Effector memory CD4-positive, alpha-beta T cell (primary cell): ENCODE measurements around the gene SERINC3.

Experiments used
- DNase-seq, 3 donors: peaks; one replicate each; pipeline ENCODE4 v3.0.0-alpha.2; 2020
- H3K27ac ChIP-seq: 2 replicates; pipeline ENCODE4 v1.7.0; 2013; ENCODE audit warnings: mild to moderate bottlenecking, low read length, moderate library complexity; ENCODE audit not compliant: insufficient read depth, poor library complexity, severe bottlenecking
- H3K27me3 ChIP-seq: replicated peaks from 2 replicates; pipeline ENCODE4 v1.7.0; 2013; ENCODE audit warnings: mild to moderate bottlenecking, low read length; ENCODE audit not compliant: insufficient read depth, control insufficient read depth, poor library complexity, severe bottlenecking
- H3K36me3 ChIP-seq: 2 replicates; pipeline ENCODE4 v1.7.0; 2013; ENCODE audit warnings: mild to moderate bottlenecking, low read length, moderate library complexity; ENCODE audit not compliant: control insufficient read depth, insufficient read depth
- H3K4me1 ChIP-seq: 2 replicates; pipeline ENCODE4 v1.7.0; 2013; ENCODE audit warnings: low read length, mild to moderate bottlenecking; ENCODE audit not compliant: control insufficient read depth, insufficient read depth, poor library complexity, severe bottlenecking
- H3K4me3 ChIP-seq: 2 replicates; pipeline ENCODE4 v1.7.0; 2013; ENCODE audit warnings: low read length, low read depth, mild to moderate bottlenecking; ENCODE audit not compliant: insufficient read depth, poor library complexity, severe bottlenecking
- H3K9me3 ChIP-seq: 2 replicates; pipeline ENCODE4 v1.7.0; 2013; ENCODE audit warnings: mild to moderate bottlenecking, low read length, moderate library complexity; ENCODE audit not compliant: control insufficient read depth

SERINC3 gene

DNA sequence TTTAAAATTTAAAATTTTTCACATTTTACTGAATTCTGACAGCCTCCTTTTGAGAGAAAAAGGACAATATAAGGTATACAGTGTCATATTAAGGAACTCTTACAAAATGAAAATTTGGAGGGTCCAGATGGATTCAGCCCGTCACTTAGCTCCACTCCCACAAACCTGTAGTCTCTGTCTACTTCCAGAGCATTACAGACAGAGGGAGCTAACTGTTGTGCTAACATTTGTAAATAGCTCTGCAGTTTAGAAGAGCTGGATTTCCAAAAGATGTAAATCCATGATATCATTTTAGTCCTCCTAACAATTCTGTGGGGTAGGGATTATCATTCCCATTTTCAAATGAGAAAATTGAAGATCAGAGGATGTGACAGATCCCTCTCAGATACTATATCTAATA is 16.1 kb upstream of the SERINC3 start:
- Histone ChIP-seq H3K36me3 (no peaks in the 10 kb centered on the region), H3K4me1 (no peaks in the 10 kb centered on the region), H3K27me3 (no peaks in the 10 kb centered on the region), H3K27ac (no peak overlapping the region), H3K4me3 (no peak overlapping the region), H3K9me3 (no peaks in the 10 kb centered on the region)
- DNase-seq = no peak

DNA sequence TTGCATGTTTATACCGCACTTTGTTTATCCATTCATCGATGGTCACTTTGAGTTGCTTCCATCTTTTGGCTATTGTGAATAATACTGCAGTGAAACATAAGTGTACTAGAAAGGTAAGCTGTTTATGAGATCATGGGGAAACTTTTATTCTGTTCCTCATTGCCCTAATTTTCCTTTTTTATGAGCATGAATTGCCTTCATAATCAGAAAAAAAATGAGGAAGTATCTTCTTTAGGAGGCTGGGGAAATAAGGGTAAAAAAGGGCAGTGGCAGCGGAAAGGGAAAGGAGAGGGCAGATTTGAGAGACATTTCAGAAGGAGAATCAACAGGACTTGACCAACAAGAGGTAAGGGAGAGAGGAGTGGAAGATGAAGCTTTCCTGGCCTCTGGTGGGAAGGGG is 14.3 kb upstream of the SERINC3 start:
- Histone ChIP-seq H3K27ac (no peak overlapping the region), H3K4me3 (no peak overlapping the region), H3K9me3 (no peaks in the 10 kb centered on the region), H3K36me3 (no peaks in the 10 kb centered on the region), H3K27me3 (no peaks in the 10 kb centered on the region), H3K4me1 (peaks cover 14% of the 10 kb centered on the region)
- no peak for DNase-seq

DNA sequence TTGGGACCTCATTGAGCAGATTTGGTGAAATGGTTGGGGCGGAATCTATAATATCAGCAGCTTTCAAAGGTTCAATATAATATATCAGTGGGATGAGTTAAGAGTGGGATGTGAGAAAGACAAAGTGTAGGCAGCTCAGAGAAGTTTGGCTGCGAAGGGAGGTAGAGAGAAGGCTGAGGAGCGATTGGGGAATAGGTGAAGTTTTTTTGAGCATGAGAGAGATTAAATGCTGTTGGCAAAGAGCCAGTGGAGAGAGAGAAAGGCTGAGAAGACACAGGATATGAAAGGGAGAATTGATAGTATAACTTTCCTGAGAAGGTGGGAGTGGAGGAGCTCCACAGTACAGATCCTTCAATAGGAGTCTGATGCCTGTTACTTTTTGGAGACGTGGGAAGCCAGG is 12.1 kb upstream of the SERINC3 start:
- Histone ChIP-seq H3K4me1 (peaks cover 15% of the 10 kb centered on the region), H3K27ac (no peak overlapping the region), H3K4me3 (no peak overlapping the region), H3K36me3 (no peaks in the 10 kb centered on the region), H3K27me3 (no peaks in the 10 kb centered on the region), H3K9me3 (no peaks in the 10 kb centered on the region)
- DNase-seq = no peak

DNA sequence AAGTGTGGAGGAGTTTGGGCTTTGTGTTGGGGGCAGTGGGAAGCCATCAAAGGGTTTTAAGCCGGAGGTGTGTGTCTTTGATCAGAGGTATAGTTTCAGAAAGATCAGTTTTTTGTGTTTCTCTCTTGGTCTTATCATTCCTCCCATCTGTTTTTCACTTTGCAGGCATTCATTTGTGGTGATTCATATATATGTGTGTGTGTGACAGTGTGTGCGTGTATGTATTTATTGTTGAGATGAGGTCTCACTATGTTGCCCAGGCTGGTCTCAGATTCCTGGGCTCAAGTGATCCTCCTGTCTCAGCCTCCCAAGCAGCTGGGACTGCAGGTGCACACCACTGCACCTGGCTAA is 11.1 kb upstream of the SERINC3 start:
- no peak for DNase-seq
- Histone ChIP-seq H3K4me3 (no peak overlapping the region), H3K27me3 (no peaks in the 10 kb centered on the region), H3K9me3 (no peaks in the 10 kb centered on the region), H3K4me1 (peaks cover 15% of the 10 kb centered on the region), H3K36me3 (no peaks in the 10 kb centered on the region), H3K27ac (no peak overlapping the region)

DNA sequence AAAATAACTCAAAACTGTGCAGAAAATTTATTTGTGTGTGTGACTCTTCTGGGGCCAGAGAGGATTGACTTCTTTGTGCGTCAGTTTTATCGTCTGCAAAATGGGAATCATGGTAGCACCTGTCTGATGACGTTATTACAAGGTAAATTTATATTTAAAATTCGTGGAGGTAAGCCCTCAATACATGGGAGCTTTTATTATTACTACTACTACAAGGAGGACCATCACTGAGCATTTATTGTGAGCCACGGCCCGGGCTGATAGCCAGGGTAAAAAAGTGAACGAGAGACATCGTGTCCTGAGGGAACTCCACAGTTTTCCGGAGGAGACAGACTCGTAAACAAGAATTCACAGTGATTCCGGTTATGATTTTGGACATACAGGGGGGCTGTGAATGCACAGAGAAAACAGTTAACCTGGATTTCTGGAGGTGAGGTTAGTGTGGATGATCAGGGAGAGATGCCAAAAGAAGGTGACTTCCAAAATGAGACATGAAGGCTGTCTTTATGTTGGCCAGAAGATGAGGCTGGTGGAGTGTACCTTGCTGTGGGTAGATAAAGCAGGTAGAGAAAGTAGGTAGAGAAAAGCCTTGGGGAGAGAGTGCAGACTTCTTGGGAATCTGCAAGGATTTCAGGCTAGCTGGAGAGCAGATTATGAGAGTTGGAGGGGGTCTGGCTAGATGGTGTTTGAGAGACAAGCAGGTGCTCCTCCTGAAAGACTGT is 10.6 kb upstream of the SERINC3 start:
- DNase-seq = no peak
- no peaks in the 10 kb centered on the region for H3K9me3 ChIP-seq
- no peaks in the 10 kb centered on the region for H3K27me3 ChIP-seq
- H3K4me3 ChIP-seq = peak overlapping the region; percentile 67
- H3K36me3 ChIP-seq = no peaks in the 10 kb centered on the region
- peak overlapping the region; percentile 35 for H3K27ac ChIP-seq
- H3K4me1 ChIP-seq = peaks cover 15% of the 10 kb centered on the region

DNA sequence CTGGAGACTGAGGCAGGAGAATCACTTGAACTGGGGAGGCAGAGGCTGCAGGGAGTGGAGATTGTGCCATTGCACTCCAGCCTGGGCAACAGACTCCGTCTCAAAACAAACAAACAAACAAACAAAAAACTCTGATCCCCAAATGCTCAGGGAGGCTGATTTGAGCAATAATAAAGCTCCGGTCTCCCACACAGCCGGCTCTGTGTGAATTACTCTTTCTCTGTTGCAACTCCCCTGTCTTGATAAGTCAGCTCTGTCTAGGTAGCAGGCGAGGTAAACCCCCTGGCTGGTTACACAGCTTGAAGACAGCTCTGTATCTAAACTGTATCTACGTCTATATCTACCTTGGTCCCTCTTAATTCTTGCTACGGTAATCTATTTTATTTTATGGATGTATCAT is 6.4 kb upstream of the SERINC3 start:
- H3K36me3 ChIP-seq = no peaks in the 10 kb centered on the region
- DNase-seq = no peak
- H3K27me3 ChIP-seq = no peaks in the 10 kb centered on the region
- no peaks in the 10 kb centered on the region for H3K9me3 ChIP-seq
- peaks cover 15% of the 10 kb centered on the region for H3K4me1 ChIP-seq
- H3K27ac ChIP-seq = no peak overlapping the region
- H3K4me3 ChIP-seq = no peak overlapping the region

DNA sequence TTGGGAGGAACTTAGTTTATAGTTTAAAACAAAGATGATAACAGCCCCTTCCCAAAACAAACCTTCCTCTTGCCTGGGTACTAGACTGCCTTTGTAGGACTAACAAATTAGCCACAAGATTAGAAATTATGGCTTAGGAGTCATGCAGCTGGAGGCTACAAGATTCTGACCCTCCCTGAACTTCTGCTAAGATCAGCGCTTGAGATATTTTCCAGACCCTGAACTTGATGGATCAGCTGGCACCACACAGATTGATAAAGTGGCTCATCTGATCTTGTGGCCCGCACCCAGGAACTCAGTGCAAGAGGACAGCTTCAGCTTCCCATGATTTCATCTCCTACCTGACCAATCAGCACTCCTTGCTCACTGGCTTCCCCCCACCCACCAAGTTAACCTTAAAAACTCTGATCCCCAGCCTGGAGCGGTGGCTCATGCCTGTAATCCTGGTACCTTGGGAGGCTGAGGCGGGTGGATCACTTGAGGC is 5.9 kb upstream of the SERINC3 start:
- Histone ChIP-seq H3K36me3 (no peaks in the 10 kb centered on the region), H3K9me3 (no peaks in the 10 kb centered on the region), H3K27me3 (no peaks in the 10 kb centered on the region), H3K4me3 (no peak overlapping the region), H3K4me1 (peaks cover 13% of the 10 kb centered on the region), H3K27ac (no peak overlapping the region)
- no peak for DNase-seq

DNA sequence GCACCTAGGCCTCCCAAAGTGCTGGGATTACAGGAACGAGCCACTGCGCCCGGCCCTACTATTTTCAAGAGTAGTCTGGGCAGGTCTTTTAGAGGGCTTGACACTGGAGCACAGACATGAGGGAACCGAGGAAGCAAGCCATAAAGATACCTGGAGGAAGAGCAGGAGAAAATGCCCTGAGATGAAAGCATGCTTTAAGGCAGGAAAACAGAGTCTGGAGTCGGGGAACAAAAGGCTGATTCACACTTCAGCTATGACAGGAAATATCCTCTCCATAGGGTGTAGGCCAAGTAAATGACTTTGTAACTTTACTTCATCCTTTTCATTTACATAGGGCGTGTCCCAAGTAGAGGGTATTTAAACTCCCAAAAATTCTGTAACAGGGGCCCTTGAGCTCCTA is 4.3 kb upstream of the SERINC3 start:
- H3K27me3 ChIP-seq = no peaks in the 10 kb centered on the region
- no peak for DNase-seq
- H3K4me3 ChIP-seq = no peak overlapping the region
- peaks cover 4% of the 10 kb centered on the region for H3K4me1 ChIP-seq
- no peaks in the 10 kb centered on the region for H3K9me3 ChIP-seq
- no peak overlapping the region for H3K27ac ChIP-seq
- H3K36me3 ChIP-seq = no peaks in the 10 kb centered on the region

DNA sequence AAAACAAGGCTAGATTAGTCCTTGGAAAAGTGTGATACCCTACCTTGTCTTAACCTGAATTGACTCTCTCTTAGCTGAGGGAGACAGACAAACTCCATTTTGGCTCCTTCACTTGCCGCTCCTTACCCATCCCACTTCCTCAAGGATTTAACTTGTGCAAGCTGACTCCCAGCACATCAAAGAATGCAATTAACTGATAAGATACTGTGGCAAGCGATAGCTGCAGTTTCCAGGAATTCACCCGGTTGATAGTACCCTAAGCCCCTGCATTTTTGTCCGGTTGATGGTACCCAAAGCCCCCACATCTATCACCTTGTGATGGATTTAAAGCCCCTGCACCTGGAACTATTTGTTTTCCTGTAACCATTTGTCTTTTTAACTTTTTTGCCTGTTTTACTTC is 1.9 kb upstream of the SERINC3 start:
- H3K36me3 ChIP-seq = no peaks in the 10 kb centered on the region
- no peak overlapping the region for H3K4me3 ChIP-seq
- H3K4me1 ChIP-seq = peaks cover 27% of the 10 kb centered on the region
- no peak overlapping the region for H3K27ac ChIP-seq
- H3K9me3 ChIP-seq = no peaks in the 10 kb centered on the region
- no peak for DNase-seq
- H3K27me3 ChIP-seq = no peaks in the 10 kb centered on the region

DNA sequence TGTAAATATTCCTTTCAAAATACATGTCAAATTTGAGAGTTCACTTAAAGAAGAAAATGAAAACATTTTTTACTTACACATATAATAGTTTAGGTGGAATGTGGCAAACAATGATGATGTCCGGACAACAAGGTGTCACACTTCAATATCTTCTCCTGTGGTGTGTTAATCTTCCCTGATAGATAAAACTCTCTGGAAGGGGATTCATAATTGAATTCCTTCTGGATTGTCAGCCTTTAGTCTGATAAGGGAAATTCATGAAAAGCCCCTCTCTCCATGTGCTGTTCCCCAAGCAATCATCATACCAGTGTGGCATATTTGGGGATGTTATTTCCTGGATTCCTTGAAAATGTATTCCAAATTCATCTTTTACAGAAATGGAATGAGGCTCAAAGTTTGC is 971 bp upstream of the SERINC3 start:
- Histone ChIP-seq H3K4me1 (peaks cover 35% of the 10 kb centered on the region), H3K9me3 (no peaks in the 10 kb centered on the region), H3K4me3 (no peak overlapping the region), H3K27ac (peak overlapping the region; percentile 99), H3K27me3 (no peaks in the 10 kb centered on the region), H3K36me3 (no peaks in the 10 kb centered on the region)
- no peak for DNase-seq
